HL-60 (cell line): ENCODE data around the gene PTPRN2.

ENCODE experiments used
- CTCF ChIP-seq: IDR thresholded peaks from one replicate; pipeline ENCODE4 v1.5.1; 2011; ENCODE audit warnings: low read length, control low read depth, inconsistent platforms; ENCODE audit not compliant: insufficient read depth
- GABPA ChIP-seq: IDR thresholded peaks from 2 replicates; pipeline ENCODE4 v1.6.1; 2012; ENCODE audit warnings: low read depth
- POLR2AphosphoS5 ChIP-seq: IDR thresholded peaks from 2 replicates; pipeline ENCODE4 v1.6.1; 2012; ENCODE audit warnings: low read depth
- REST ChIP-seq: IDR thresholded peaks from 2 replicates; pipeline ENCODE4 v1.6.1; 2012; ENCODE audit warnings: low read depth; ENCODE audit not compliant: insufficient replicate concordance

- TF ChIP-seq CTCF, result no peak
- no peak for TF ChIP-seq GABPA
- no peak for TF ChIP-seq POLR2AphosphoS5
- no peak for TF ChIP-seq REST
Observed at GRCh38 chr7:158556721-158557440, 30.7 kb downstream of the PTPRN2 start.
